Breast epithelium (tissue), 3 donors: ENCODE results near the gene CDH3.

ENCODE experiments used
- POLR2A ChIP-seq: fragments of 450-650 bp; IDR thresholded peaks from one replicate; pipeline ENCODE4 v1.6.1; 2016; ENCODE audit warnings: antibody characterized with exemption, mild to moderate bottlenecking, moderate library complexity
- POLR2AphosphoS5 ChIP-seq, 3 donors: sonication (generic); formaldehyde crosslinking; IDR thresholded peaks; one replicate each; pipeline ENCODE4 v1.6.1; 2017; ENCODE audit warnings: antibody characterized with exemption in 3 of 3

- TF ChIP-seq POLR2AphosphoS5 (IDR thresholded peaks at IDR 0.05) = no peak
- TF ChIP-seq POLR2A = no peak
These were observed 45.5 kb upstream of the CDH3 start for GRCh38 chr16:68599586-68599985.
